K562 (cell line): ENCODE data around the gene BMP2K.

Experiments
- BRCA1 ChIP-seq, 2 experiments: fragments of 450-650 bp in 1 of 2; sonication (generic) in 1 of 2; formaldehyde crosslinking in 1 of 2; IDR thresholded peaks; 2 replicates each; pipeline versions ENCODE4 v1.5.0 to v1.6.1; 2017 to 2020; ENCODE audit warnings: mild to moderate bottlenecking in 1 of 2, missing genetic modification reagents in 1 of 2
- HNRNPL ChIP-seq: fragments of 200-400 bp; formaldehyde crosslinking; IDR thresholded peaks from 2 replicates; pipeline ENCODE4 v1.6.1; 2017; ENCODE audit warnings: low read depth, mild to moderate bottlenecking, low read length
- POLR2AphosphoS5 ChIP-seq: IDR thresholded peaks from 2 replicates; pipeline ENCODE4 v1.6.1; 2011; ENCODE audit warnings: mild to moderate bottlenecking, low read depth, low read length, moderate library complexity; ENCODE audit not compliant: control insufficient read depth, insufficient read depth
- SIN3A ChIP-seq, 2 experiments: fragments of 150-350 bp in 1 of 2; IDR thresholded peaks; 2 replicates each; pipeline ENCODE4 v1.6.1; 2011 to 2016; ENCODE audit warnings: borderline replicate concordance in 2 of 2, low read depth in 2 of 2, low read length in 2 of 2, mild to moderate bottlenecking in 2 of 2, moderate library complexity in 2 of 2; ENCODE audit not compliant: control insufficient read depth in 1 of 2
- TF ChIP-seq, protein P1 (sequence below): fragments of 200-600 bp; sonication (generic); IDR thresholded peaks from one replicate; pipeline ENCODE4 v1.6.1; 2012; ENCODE audit warnings: mild to moderate bottlenecking, low read depth, low read length, inconsistent platforms
- TF ChIP-seq, protein P2 (sequence below): fragments of 450-650 bp; conservative IDR thresholded peaks from 2 replicates; pipeline ENCODE4 v1.6.1; 2016; ENCODE audit warnings: missing genetic modification characterization, low read depth, mild to moderate bottlenecking, control low read depth, missing compliant biosample characterization

DNA sequence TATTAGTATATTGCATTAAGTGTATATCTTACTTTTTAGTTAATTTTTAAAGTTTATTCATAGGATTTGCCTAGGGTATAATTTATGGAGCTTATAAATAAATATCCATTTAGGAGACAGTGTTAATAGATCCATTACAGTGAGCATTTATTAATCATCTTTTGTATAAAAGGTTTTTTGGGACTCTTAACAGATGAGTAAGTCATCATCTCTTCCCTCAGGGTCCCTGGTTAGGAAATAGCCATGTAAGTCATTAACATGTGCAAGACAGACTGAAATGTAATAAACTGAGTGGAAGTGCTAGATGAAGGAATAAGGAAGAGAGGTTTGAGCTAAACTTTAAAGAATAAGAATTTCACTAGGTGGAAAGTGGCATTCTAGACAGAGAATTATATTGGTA, 93.9 kb downstream of the BMP2K start:
- TF ChIP-seq, protein P1, sequence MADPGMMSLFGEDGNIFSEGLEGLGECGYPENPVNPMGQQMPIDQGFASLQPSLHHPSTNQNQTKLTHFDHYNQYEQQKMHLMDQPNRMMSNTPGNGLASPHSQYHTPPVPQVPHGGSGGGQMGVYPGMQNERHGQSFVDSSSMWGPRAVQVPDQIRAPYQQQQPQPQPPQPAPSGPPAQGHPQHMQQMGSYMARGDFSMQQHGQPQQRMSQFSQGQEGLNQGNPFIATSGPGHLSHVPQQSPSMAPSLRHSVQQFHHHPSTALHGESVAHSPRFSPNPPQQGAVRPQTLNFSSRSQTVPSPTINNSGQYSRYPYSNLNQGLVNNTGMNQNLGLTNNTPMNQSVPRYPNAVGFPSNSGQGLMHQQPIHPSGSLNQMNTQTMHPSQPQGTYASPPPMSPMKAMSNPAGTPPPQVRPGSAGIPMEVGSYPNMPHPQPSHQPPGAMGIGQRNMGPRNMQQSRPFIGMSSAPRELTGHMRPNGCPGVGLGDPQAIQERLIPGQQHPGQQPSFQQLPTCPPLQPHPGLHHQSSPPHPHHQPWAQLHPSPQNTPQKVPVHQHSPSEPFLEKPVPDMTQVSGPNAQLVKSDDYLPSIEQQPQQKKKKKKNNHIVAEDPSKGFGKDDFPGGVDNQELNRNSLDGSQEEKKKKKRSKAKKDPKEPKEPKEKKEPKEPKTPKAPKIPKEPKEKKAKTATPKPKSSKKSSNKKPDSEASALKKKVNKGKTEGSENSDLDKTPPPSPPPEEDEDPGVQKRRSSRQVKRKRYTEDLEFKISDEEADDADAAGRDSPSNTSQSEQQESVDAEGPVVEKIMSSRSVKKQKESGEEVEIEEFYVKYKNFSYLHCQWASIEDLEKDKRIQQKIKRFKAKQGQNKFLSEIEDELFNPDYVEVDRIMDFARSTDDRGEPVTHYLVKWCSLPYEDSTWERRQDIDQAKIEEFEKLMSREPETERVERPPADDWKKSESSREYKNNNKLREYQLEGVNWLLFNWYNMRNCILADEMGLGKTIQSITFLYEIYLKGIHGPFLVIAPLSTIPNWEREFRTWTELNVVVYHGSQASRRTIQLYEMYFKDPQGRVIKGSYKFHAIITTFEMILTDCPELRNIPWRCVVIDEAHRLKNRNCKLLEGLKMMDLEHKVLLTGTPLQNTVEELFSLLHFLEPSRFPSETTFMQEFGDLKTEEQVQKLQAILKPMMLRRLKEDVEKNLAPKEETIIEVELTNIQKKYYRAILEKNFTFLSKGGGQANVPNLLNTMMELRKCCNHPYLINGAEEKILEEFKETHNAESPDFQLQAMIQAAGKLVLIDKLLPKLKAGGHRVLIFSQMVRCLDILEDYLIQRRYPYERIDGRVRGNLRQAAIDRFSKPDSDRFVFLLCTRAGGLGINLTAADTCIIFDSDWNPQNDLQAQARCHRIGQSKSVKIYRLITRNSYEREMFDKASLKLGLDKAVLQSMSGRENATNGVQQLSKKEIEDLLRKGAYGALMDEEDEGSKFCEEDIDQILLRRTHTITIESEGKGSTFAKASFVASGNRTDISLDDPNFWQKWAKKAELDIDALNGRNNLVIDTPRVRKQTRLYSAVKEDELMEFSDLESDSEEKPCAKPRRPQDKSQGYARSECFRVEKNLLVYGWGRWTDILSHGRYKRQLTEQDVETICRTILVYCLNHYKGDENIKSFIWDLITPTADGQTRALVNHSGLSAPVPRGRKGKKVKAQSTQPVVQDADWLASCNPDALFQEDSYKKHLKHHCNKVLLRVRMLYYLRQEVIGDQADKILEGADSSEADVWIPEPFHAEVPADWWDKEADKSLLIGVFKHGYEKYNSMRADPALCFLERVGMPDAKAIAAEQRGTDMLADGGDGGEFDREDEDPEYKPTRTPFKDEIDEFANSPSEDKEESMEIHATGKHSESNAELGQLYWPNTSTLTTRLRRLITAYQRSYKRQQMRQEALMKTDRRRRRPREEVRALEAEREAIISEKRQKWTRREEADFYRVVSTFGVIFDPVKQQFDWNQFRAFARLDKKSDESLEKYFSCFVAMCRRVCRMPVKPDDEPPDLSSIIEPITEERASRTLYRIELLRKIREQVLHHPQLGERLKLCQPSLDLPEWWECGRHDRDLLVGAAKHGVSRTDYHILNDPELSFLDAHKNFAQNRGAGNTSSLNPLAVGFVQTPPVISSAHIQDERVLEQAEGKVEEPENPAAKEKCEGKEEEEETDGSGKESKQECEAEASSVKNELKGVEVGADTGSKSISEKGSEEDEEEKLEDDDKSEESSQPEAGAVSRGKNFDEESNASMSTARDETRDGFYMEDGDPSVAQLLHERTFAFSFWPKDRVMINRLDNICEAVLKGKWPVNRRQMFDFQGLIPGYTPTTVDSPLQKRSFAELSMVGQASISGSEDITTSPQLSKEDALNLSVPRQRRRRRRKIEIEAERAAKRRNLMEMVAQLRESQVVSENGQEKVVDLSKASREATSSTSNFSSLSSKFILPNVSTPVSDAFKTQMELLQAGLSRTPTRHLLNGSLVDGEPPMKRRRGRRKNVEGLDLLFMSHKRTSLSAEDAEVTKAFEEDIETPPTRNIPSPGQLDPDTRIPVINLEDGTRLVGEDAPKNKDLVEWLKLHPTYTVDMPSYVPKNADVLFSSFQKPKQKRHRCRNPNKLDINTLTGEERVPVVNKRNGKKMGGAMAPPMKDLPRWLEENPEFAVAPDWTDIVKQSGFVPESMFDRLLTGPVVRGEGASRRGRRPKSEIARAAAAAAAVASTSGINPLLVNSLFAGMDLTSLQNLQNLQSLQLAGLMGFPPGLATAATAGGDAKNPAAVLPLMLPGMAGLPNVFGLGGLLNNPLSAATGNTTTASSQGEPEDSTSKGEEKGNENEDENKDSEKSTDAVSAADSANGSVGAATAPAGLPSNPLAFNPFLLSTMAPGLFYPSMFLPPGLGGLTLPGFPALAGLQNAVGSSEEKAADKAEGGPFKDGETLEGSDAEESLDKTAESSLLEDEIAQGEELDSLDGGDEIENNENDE, result no peak
- no peak for TF ChIP-seq POLR2AphosphoS5
- TF ChIP-seq, protein P2, sequence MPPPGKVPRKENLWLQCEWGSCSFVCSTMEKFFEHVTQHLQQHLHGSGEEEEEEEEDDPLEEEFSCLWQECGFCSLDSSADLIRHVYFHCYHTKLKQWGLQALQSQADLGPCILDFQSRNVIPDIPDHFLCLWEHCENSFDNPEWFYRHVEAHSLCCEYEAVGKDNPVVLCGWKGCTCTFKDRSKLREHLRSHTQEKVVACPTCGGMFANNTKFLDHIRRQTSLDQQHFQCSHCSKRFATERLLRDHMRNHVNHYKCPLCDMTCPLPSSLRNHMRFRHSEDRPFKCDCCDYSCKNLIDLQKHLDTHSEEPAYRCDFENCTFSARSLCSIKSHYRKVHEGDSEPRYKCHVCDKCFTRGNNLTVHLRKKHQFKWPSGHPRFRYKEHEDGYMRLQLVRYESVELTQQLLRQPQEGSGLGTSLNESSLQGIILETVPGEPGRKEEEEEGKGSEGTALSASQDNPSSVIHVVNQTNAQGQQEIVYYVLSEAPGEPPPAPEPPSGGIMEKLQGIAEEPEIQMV (tag), result no peak
- TF ChIP-seq HNRNPL, result no peak
- TF ChIP-seq BRCA1 (IDR thresholded peaks at IDR 0.05), result no peak
- no peak for TF ChIP-seq BRCA1 (CRISPR knock-in tag; IDR thresholded peaks at IDR 0.05)
- no peak for TF ChIP-seq SIN3A (IDR thresholded peaks at IDR 0.05; ENCODE audit: borderline replicate concordance in 2 of 2, control insufficient read depth in 1 of 2, low read depth in 2 of 2, low read length in 2 of 2)
